GM18858 (cell line): ENCODE results near the gene MKRN1.
A peak's percentile ranks its signal among the peaks of the same experiment; 100 is the strongest.
"Not testable (repeated sequence)": the region's sequence is repeated elsewhere in the genome, so short reads cannot be mapped to it uniquely, and the experiment has no call there.

Source experiments
- ATAC-seq: cut with Tn5 transposase; IDR thresholded peaks from one replicate; pipeline ENCODE4 v1.9.1; 2021; ENCODE audit not compliant: unreplicated experiment

MKRN1 gene, protein sequence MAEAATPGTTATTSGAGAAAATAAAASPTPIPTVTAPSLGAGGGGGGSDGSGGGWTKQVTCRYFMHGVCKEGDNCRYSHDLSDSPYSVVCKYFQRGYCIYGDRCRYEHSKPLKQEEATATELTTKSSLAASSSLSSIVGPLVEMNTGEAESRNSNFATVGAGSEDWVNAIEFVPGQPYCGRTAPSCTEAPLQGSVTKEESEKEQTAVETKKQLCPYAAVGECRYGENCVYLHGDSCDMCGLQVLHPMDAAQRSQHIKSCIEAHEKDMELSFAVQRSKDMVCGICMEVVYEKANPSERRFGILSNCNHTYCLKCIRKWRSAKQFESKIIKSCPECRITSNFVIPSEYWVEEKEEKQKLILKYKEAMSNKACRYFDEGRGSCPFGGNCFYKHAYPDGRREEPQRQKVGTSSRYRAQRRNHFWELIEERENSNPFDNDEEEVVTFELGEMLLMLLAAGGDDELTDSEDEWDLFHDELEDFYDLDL

GRCh38 chr7:140479062-140479738, at the start of gene MKRN1:
MKRN1 (minus strand) TSS chr7:140479505; CDS start chr7:140479344, 161 bp downstream.
- peak; percentile 89 for ATAC-seq

DNA sequence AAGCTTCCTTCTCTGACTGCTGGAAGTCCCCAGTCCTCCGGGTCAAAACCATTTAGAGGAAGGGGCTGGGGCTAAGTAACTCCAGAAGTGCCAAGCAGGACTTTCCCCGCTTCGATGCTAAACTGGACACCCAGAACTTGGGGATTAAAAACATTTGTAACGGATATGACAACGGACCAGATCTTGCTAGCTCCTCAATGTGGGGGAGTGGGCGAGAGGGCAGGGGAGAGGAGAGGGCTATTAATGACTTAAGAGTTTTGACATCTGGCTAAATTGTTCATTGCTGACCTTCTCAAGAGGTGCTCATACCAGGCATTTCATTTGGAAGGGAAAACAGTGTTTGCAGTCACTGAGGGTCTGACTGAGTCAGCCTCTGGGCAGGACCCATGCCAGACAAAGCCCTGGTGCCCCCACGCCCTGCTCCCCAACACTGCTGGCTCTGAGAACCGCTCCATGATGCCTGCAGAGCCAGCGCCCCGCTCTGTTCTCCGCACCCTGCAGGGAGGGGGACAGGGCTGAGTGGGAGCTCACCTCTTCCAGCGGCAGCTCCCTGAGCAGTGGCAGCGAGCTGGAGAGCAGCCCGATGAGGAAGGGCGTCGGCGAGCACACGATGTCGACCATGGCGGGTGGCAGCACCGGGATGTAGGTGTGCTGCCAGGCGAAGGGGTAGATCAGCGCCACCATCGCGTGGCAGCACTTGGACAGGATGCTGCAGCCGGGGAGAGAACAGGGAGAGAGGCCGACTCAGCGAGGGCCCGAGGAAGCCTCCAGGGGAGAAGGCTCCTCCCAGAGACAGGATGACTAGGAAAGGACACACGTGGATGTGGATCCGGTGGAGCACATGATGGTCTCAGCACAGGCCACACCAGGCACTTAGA, 47.7 kb upstream of the MKRN1 start:
- no peak for ATAC-seq

DNA sequence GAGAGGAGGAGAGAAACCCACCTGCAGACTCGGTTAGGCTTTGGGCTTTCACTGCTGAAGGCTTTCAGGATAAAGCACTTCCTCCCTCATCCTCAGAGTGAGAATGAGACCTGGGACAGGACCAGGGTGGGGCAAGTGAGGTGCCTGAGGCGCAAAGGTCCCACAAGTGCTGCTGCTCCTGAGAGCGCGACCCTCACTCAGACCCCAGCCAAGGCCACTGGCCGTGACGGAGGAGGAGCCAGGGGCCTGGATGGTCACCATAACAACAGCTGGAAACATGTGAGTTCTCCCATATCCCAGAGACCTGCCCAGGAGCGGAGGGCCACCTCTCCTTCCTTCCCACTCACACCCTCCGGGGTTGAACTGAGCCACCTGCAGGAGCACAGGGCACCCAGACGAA, 46.9 kb upstream of the MKRN1 start:
- no peak for ATAC-seq

DNA sequence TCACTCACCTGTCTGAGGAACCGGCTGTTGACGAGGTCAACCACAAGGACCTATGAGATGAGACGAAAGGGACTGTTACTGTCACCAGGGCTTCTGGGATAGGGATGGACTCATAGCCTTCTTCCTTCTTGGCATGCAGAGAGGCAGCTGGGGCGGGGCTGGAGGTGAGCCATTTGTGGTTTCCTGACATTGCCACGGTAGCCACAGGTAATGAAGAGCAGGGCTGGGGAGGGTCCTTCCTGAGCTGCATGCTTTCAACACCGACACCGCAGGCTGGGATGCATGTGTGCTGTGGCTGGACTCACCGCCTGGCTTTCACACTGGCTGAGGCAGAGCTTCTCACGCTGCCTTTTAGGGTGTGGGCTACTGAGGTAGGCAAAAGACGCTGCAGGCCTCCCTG, 46.4 kb upstream of the MKRN1 start:
- no peak for ATAC-seq

- ATAC-seq = no peak
These were observed 42.1 kb upstream of the MKRN1 start for GRCh38 chr7:140521421-140521820.

DNA sequence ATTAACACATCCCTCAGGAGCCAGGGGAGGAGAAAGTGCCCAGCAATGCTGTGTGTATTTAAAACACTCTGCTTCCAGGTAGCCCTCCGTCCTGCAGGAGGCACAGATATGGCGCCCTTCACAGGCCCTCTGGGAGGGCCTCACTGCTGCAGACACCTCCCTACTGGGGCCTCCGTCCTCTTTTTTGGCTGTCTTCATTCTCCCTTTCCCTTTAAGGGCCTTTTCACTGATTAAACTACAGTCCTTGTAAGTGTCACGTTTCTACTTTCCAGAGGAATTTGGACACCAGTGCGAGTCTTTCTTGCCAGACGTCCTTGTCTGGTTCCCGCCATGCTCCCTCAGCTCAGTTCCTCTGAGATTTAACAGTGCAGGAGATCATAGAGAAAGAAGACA, 39.7 kb upstream of the MKRN1 start:
- no peak for ATAC-seq

DNA sequence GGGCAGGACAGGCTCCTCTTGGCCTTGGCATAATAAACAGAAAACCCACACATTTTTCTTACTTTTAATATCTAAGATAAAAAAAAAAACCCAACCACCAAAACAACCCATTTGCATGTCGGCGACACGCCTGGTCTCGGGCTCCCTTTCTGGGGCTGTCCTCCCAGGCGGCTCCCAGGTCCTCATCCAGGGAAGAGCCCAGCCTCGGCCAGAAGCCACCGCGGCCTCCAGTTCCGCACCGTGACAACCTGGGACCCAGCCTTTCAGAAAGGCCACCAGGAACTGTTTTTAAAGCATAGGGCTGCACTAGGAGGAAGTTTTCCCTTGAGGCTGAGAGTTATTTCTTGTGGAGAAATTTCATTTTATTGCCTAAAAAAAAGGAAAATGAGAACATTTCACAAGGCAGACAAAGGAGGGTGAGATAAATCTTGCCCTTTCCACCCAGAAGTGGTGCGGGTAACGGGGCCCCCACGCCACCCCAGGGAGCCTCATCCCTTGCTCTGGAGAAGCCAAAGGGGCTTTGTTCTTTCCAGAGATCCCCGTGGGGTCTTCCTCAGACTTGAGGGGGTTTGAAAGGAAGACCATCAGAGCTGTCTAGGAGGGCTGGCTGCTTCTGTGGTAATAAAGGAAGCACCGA, 39.2 kb upstream of the MKRN1 start:
- ATAC-seq = no peak

DNA sequence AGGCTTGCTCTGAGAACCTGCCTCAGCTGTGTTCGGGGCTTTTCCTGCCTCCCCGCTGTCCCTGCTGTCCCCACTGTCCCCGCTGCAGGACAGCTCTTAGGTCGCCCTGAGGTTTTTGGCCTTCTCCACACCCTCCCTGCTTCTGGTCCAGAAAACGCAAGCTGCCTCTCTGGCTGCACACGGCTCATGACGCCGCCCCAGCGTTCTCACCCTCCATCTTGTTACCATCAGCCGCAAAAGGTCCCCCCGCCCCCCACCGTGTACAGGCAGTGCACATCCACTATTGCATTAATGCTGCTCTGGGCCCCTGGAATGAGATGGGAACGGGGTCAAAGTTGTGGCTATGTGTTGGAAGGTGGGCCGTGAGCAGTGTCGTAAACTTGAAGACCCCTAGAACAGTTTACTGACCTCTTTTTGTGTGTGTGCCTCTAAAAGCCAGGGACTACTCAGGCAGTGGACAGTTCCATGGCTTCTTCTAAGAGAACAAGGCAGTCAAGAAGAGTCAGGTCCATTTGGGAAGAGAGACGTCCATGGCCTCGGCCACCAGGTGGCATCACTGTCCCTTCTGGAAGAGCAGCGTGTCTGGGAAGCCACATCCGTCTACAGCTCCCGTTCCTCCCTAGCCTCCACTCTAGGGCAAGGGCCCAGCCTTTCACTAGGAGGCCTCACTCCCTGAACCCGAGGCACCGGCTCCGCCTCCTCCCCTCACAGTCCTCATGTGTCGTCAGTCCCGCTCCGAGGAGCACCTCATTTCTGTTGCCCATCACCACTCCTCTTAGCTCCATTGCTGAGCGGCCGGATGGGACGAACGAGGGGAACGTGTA, 38.5 kb upstream of the MKRN1 start:
- ATAC-seq = no peak

GRCh38 chr7:140512317-140513000, 33.2 kb upstream of the MKRN1 start:
- ATAC-seq = no peak

DNA sequence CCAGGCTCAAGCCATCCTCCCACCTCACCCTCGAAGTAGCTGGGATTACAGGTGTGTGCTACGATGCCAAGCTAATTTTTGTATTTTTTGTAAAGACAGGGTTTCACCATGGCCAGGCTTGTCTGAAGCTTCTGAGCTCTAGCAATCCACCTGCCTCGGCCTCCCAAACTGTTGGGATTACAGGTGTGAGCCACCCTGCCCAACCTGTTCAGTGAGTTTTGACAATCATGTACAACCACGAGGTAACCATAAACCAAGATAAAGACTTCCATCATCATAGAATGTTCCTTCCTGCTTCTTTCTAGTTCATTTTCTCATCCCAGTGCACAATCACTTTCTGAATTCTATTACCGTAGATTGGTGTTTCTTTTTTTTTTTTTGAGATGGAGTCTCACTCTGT, 30.5 kb upstream of the MKRN1 start:
- ATAC-seq = no peak

GRCh38 chr7:140507556-140507955, 28.3 kb upstream of the MKRN1 start:
- ATAC-seq = not testable (repeated sequence)

DNA sequence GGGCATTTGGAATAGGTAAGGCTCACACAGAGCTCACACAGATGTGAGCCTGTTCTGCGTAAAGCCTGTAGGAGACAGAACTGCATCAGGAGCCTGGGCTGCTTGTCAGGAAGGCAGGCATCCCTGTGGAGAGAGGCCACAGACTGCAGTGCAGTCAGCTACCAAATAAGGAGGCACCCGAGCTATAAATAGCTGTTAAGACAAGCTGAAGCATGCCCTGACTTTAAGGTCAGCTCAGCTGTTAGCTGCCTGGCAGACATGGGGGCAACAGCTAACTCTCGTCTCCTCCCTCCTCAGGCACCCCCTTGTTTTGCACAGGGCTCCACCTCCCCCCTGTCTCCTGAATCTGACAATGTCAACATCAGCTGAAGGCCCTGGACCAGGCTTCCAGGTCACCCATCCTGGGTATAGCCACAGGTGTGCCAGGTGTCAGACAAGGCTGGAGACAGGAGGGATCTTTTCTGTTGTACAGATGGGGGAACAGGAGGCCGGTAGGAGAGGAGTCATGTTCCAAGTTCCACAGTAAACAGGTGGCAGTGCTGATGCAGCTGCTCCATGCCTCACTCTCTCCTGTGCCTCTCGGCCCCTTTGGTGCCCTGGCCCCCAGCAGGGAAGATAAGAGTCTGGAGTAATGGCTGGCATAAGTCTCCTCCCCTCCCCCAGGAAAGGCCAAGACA, 27.6 kb upstream of the MKRN1 start:
- no peak for ATAC-seq

DNA sequence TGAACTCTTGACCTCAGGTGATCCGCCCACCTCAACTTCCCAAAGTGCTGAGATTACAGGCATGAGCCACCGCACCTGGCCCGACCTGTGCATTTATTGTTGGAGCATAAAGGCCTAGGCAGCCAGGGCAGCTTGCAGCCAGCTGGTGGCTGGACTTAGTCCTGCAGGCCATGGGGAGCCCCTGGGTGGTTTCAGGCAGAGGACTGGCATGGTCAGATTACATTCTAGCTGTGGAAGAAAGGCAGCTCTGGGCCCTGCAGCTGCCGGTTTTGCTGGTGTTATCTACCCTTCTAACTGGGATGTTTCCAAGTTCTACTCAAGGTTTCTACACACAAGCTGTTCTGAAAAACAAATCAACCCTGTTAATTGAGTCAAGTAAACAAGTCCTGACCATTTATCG, 22.7 kb upstream of the MKRN1 start:
- no peak for ATAC-seq

GRCh38 chr7:140497807-140498206, 18.5 kb upstream of the MKRN1 start:
- ATAC-seq = not testable (repeated sequence)

- ATAC-seq = no peak
These were observed 18.0 kb upstream of the MKRN1 start for GRCh38 chr7:140497241-140497769.

GRCh38 chr7:140495514-140496097, 16.3 kb upstream of the MKRN1 start:
- ATAC-seq = no peak

- ATAC-seq = no peak
These were observed 15.6 kb upstream of the MKRN1 start for GRCh38 chr7:140494867-140495266.

GRCh38 chr7:140489026-140489359, 9.7 kb upstream of the MKRN1 start:
- ATAC-seq = no peak
